HepG2 (cell line): ENCODE data around the gene CACNA1H.

Experiments
- AFF4 ChIP-seq: sonication (generic); formaldehyde crosslinking; IDR thresholded peaks from 2 replicates; pipeline ENCODE4 v1.4.0; 2020; ENCODE audit warnings: missing genetic modification reagents
- ASH2L ChIP-seq: fragments of 300-600, 200-600 bp; sonication (generic); IDR thresholded peaks from 2 replicates; pipeline ENCODE4 v1.7.0; 2017; ENCODE audit warnings: low read depth, mild to moderate bottlenecking, moderate library complexity, mixed read lengths, low read length; ENCODE audit not compliant: insufficient read length
- CEBPB ChIP-seq: IDR thresholded peaks from 2 replicates; pipeline ENCODE4 v1.6.1; 2011; ENCODE audit warnings: low read depth, low read length, improper control_type of control experiment, borderline replicate concordance
- CHD2 ChIP-seq: IDR thresholded peaks from 2 replicates; pipeline ENCODE4 v1.6.1; 2011; ENCODE audit warnings: low read depth, low read length, improper control_type of control experiment
- FOSL1 ChIP-seq: sonication (generic); formaldehyde crosslinking; IDR thresholded peaks from 2 replicates; pipeline ENCODE4 v1.9.0; 2021; ENCODE audit warnings: missing genetic modification reagents, borderline replicate concordance
- FOXP1 ChIP-seq, 2 experiments: fragments of 450-650 bp in 1 of 2; IDR thresholded peaks; 2 replicates each; pipeline ENCODE4 v1.6.1; 2017 to 2018; ENCODE audit warnings: antibody characterized with exemption in 1 of 2
- GABPA ChIP-seq, 2 experiments: IDR thresholded peaks; 2 replicates each; pipeline ENCODE4 v1.6.1; 2011 to 2016; ENCODE audit warnings: low read depth in 2 of 2, low read length in 1 of 2, missing biosample characterization in 1 of 2, missing genetic modification characterization in 1 of 2
- NCOA2 ChIP-seq: sonication (generic); formaldehyde crosslinking; IDR thresholded peaks from 2 replicates; pipeline ENCODE4 v1.8.0; 2022; ENCODE audit warnings: inconsistent platforms
- NR2F1 ChIP-seq, 2 experiments: fragments of 450-650 bp in 1 of 2; formaldehyde crosslinking in 1 of 2; IDR thresholded peaks; 2 replicates each; pipeline versions ENCODE4 v1.5.0 to v1.6.1; 2016 to 2020; ENCODE audit warnings: mild to moderate bottlenecking in 1 of 2, missing compliant biosample characterization in 1 of 2, missing genetic modification reagents in 1 of 2, moderate library complexity in 1 of 2
- POLR2AphosphoS5 ChIP-seq: IDR thresholded peaks from 2 replicates; pipeline ENCODE4 v1.6.1; 2012; ENCODE audit warnings: low read depth, low read length
- RBFOX2 ChIP-seq: fragments of 200-400 bp; formaldehyde crosslinking; IDR thresholded peaks from 2 replicates; pipeline ENCODE4 v1.6.1; 2017; ENCODE audit warnings: low read depth, mild to moderate bottlenecking, low read length
- TCF7 ChIP-seq: sonication (generic); IDR thresholded peaks from 2 replicates; pipeline ENCODE4 v1.6.1; 2016; ENCODE audit warnings: antibody characterized with exemption, low read depth
- ZBTB46 ChIP-seq: sonication (generic); formaldehyde crosslinking; IDR thresholded peaks from 2 replicates; pipeline ENCODE4 v1.4.0; 2020; ENCODE audit warnings: mild to moderate bottlenecking, missing genetic modification reagents, borderline replicate concordance

GRCh38 chr16:1244881-1245280 is 92.0 kb downstream of the CACNA1H start:
- TF ChIP-seq ZBTB46 (CRISPR knock-in tag) (no peak), AFF4 (CRISPR knock-in tag) (no peak), POLR2AphosphoS5 (no peak), RBFOX2 (no peak), CHD2 (no peak), FOSL1 (no peak), TCF7 (no peak), NR2F1 (CRISPR knock-in tag; IDR thresholded peaks at IDR 0.05) (no peak), GABPA (IDR thresholded peaks at IDR 0.05; ENCODE audit: low read depth, low read length) (no peak), GABPA (CRISPR knock-in tag; IDR thresholded peaks at IDR 0.05; ENCODE audit: low read depth) (no peak), ASH2L (no peak), FOXP1 (IDR thresholded peaks at IDR 0.05) (no peak), FOXP1 (CRISPR knock-in tag; IDR thresholded peaks at IDR 0.05) (no peak), NCOA2 (no peak), CEBPB (no peak)
